ENCODE data around the gene ACTN3.

DNA sequence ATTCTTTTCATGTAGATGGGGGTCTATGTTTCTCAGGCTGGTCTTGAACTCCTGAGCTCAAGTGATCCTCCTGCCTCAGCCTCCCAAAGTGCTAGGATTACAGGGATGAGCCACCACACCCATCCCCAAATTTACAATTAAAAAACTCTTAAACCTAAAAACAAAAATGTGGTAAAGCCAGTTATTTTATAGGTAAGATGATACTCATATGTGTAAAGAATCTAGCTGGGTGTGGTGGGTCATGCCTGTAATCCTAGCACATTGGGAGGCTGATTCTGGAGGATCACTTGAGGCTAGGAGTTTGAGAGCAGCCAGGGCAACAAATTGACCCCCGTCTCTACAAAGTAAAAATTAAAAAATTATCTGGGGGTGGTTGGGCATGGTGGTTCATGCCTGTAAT, 65.8 kb downstream of the ACTN3 start:
- TF ChIP-seq POLR2A (IDR thresholded peaks at IDR 0.05) (no peak), CTCF (IDR thresholded peaks at IDR 0.05) (no peak)

Measured in heart left ventricle (tissue), 13 donors.